AG09319 (cell line): ENCODE results near the gene ADAMTS17.

Experiments used
- DNase-seq: peaks from one replicate; pipeline ENCODE4 v3.0.0-alpha.2; 2010; ENCODE audit warnings: low read depth; ENCODE audit errors: extremely low read depth
- CTCF ChIP-seq: IDR thresholded peaks from 2 replicates; pipeline ENCODE4 v1.5.1; 2011; ENCODE audit warnings: low read depth, mild to moderate bottlenecking, inconsistent platforms, low read length, moderate library complexity

ADAMTS17 gene

GRCh38 chr15:100279849-100280248 is 61.9 kb downstream of the ADAMTS17 start:
- DNase-seq = no peak
- no peak for TF ChIP-seq CTCF

GRCh38 chr15:100279446-100279845 is 62.3 kb downstream of the ADAMTS17 start:
- no peak for TF ChIP-seq CTCF
- no peak for DNase-seq

- DNase-seq = no peak
- no peak for TF ChIP-seq CTCF
These were observed 63.0 kb downstream of the ADAMTS17 start for GRCh38 chr15:100278596-100279380.

- TF ChIP-seq CTCF = no peak
- no peak for DNase-seq
These were observed 64.5 kb downstream of the ADAMTS17 start for GRCh38 chr15:100277087-100277855.

GRCh38 chr15:100276506-100276905 is 65.3 kb downstream of the ADAMTS17 start:
- no peak for DNase-seq
- TF ChIP-seq CTCF = no peak

GRCh38 chr15:100275641-100276040 is 66.1 kb downstream of the ADAMTS17 start:
- TF ChIP-seq CTCF = no peak
- no peak for DNase-seq

- TF ChIP-seq CTCF = no peak
- no peak for DNase-seq
These were observed 71.9 kb downstream of the ADAMTS17 start for GRCh38 chr15:100269831-100270230.
